ENCODE data around the gene ILKAP.

GRCh38 chr2:238155761-238156694 lies 47.5 kb downstream of the ILKAP start:
- TF ChIP-seq CTCF (IDR thresholded peaks at IDR 0.05) (no peak), EZH2 (IDR thresholded peaks at IDR 0.05; ENCODE audit: borderline replicate concordance, insufficient read depth, low read depth, low read length, poor library complexity, severe bottlenecking) (no peak)
